AG09319 (cell line): ENCODE measurements around the gene MYO3B.
"Not testable (repeated sequence)": the region's sequence is repeated elsewhere in the genome, so short reads cannot be mapped to it uniquely, and the experiment has no call there.

Experiments
- DNase-seq: peaks from one replicate; pipeline ENCODE4 v3.0.0-alpha.2; 2010; ENCODE audit warnings: low read depth; ENCODE audit errors: extremely low read depth
- CTCF ChIP-seq: IDR thresholded peaks from 2 replicates; pipeline ENCODE4 v1.5.1; 2011; ENCODE audit warnings: low read depth, mild to moderate bottlenecking, inconsistent platforms, low read length, moderate library complexity

Gene MYO3B

GRCh38 chr2:170204298-170204951 is 26.5 kb downstream of the MYO3B start:
- no peak for DNase-seq
- TF ChIP-seq CTCF = no peak

DNA sequence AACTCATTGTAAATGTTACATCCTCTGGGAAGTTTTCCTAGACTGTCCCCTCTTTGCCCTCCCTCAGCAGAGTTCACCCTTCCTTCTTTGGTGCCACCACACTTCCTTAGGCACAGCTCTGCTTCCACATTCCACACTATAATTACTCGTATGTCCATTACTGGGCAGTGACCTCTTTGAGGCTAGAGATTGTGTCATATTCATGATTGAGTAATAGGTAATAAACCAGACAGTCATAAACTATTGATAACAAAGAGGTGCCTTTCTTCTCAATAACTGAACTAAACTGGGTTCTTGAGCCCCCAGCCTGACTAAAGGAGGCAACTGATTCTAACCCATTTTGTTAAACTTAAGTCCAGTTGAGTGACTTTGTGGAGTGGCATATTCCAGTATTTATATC is 28.3 kb downstream of the MYO3B start:
- no peak for DNase-seq
- TF ChIP-seq CTCF = no peak

- DNase-seq = no peak
- TF ChIP-seq CTCF = no peak
Observed at GRCh38 chr2:170206805-170207407, 29.0 kb downstream of the MYO3B start.

GRCh38 chr2:170207901-170208300 is 30.0 kb downstream of the MYO3B start:
- TF ChIP-seq CTCF = no peak
- no peak for DNase-seq

DNA sequence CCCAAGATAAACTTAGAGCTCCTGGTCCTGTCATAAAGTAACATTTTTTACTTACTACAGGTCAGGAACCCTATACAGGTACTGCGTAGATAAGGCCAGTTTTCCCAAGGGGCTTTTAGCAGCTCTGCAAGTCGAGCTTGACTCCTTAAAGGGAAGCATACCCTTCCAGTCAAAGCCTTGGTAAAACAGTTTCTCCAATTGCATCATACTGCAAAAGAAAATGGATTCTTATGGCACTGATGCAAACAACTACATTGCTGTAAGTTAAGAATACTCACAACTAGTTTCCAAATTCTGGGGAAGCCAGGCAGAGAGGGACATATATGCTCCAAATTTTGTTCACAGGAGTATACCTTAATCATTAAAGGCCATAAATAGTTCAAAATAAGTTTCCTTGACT is 31.0 kb downstream of the MYO3B start:
- no peak for TF ChIP-seq CTCF
- no peak for DNase-seq

DNA sequence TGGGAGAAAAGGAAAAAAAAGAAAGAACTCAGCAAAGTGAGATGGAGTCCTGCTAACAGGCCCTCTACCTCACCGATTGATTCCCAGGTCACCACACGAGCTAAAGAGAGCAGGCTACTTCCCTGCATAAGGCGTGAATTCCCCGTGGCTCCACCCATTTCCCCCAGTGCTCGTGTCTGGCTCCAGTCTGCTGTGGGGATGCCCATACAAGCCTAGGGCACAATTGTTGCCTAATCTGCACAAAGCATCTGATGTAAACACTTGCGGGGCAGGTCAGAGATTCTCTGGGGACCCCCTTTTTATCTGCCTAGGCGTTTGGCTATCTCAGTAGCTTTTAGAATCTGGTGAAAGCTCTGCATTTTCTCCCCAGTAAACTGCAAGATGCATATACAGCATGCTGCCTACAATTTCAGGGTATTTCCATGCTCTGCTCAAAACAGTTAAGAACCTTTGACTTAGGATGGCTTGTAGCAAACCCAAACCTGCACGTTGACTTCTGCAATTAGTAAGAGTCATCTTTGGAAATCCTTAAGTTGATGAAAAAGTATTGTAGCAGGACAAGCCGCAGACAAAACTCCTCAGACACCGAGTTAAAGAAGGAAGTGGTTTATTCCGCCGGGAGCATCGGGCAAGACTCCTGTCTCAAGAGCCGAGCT is 34.8 kb downstream of the MYO3B start:
- no peak for DNase-seq
- TF ChIP-seq CTCF = no peak

DNA sequence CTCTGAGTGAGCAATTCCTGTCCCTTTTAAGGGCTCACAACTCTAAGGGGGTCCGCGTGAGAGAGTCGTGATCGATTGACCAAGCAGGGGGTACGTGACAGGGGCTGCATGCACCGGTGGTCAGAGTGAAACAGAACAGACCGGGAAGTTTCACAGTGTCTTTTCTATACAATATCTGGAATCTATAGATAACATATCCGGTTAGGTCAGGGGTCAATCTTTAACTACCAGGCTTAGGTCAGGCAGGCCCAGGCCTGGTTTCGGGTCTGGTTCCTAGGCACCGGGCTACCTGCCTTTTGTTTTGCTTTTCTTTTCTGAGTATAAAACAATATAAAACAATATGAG is 35.3 kb downstream of the MYO3B start:
- DNase-seq = not testable (repeated sequence)

DNA sequence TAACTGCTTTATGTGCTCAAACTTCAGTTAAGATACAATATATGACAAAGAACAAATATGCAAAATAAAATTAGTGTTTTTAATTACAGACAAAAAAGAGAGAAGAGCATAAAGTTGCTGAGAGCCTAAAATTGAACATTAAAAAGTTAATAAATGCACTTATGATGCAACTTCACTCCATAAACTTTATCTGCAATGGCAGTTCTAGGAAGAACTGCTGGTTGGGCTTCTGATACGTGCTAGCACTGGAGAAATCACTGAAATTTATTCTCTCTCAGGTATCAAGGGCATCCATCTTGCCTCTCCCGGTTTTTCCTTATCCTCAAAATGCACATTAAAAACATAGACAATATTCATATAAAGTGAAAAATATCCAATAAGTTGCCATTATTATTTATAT is 35.7 kb downstream of the MYO3B start:
- DNase-seq = no peak
- no peak for TF ChIP-seq CTCF
